ENCODE data around the gene RAD51B.

DNA sequence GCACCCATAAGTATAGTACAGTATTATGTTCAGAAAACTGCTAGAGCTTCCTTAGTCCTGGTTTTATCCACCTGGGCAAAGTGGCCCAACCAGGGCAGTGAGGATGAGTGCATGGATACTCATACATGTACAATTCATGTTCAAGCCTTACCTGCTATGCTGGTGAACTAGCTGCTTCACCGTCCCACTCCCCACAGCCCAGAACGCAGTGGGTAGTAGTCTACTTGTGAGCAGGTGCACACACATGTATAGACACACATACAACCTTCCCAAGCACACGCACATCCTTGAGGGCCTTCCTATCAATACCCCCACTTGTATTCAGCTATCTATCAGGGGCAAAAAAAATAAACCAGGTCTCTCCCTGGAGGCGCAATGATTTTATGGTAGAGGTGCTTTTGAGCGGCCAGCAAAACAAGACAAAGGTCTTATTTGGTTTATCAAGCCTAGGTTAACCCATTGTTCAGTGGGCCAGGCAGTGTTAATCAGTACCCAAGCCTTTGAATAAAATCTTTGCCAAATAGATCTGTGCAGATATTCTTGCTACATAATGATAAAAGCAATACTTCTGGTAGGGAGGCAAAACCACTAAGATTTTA, 903.5 kb downstream of the RAD51B start:
- TF ChIP-seq, protein P1, sequence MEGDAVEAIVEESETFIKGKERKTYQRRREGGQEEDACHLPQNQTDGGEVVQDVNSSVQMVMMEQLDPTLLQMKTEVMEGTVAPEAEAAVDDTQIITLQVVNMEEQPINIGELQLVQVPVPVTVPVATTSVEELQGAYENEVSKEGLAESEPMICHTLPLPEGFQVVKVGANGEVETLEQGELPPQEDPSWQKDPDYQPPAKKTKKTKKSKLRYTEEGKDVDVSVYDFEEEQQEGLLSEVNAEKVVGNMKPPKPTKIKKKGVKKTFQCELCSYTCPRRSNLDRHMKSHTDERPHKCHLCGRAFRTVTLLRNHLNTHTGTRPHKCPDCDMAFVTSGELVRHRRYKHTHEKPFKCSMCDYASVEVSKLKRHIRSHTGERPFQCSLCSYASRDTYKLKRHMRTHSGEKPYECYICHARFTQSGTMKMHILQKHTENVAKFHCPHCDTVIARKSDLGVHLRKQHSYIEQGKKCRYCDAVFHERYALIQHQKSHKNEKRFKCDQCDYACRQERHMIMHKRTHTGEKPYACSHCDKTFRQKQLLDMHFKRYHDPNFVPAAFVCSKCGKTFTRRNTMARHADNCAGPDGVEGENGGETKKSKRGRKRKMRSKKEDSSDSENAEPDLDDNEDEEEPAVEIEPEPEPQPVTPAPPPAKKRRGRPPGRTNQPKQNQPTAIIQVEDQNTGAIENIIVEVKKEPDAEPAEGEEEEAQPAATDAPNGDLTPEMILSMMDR (IDR thresholded peaks at IDR 0.05), result no peak
- no peak for TF ChIP-seq POLR2A (IDR thresholded peaks at IDR 0.05)
